GM12892 (cell line): Measurements from ENCODE around the gene CSGALNACT2.

Experiments used
- POLR2A ChIP-seq: IDR thresholded peaks from 2 replicates; pipeline ENCODE4 v1.6.1; 2011; ENCODE audit warnings: low read depth, low read length, control low read depth
- POLR2AphosphoS5 ChIP-seq: IDR thresholded peaks from 2 replicates; pipeline ENCODE4 v1.6.1; 2011; ENCODE audit warnings: low read depth, low read length, control low read depth
- TAF1 ChIP-seq: IDR thresholded peaks from 2 replicates; pipeline ENCODE4 v1.6.1; 2011; ENCODE audit warnings: low read depth, mild to moderate bottlenecking, control low read depth, low read length, borderline replicate concordance

DNA sequence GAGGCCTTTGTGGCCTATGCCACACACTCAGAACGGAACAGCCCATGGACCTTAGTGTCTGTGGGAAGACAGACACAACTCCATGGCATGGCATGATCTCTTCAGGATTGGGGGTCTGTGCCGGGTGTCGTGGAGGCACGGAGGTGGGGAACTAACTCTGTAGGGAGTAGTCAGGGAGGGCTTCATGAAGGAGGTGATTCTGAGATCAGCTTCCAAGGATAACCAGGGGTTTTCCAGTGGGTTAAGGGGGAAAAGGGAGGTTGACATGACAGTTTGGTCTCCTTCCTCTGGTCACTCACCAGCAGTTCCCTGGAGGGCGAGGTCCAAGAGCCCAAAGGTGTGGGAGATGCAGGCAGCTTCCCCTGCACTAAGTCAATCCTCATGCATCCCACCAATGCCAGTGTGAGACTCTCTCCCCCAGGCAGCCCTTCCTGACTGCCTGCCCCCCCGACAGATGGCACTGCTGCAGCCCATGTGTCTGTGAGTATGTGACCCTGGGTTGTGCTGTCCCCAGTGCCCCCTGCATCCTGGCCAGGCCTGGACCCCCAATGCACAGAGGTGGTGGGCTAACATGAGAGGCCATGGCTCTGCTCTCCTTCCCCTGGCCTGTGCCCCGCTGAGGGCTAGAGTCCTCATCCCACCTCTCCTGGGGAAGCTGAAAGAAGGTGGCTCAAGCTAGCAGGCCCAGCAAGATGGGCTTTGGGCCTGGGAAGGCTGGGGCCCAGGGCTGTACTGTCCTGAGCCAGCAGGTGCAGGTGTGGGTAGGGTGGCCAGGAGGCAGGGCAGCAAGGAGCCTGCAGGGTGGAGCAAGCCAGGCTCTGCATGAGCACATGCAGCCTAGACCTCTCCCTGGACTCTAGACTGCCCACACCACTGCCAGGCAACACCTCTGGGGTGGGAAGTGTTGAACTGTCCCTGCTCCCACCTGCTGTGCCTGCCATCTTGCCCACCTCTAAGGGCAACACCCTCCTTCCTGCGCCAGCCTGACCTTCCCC lies 88.9 kb downstream of the CSGALNACT2 start:
- TF ChIP-seq POLR2A (no peak), TAF1 (no peak), POLR2AphosphoS5 (no peak)
